ENCODE measurements around the gene ARPC2. TPM values are rescaled to one million over a fixed set of nuclear protein-coding genes. Genes with fewer than 3 reads are reported as not detected.

ARPC2 gene
- total RNA-seq, 1 donor from 2014 or later = 424 TPM

DNA sequence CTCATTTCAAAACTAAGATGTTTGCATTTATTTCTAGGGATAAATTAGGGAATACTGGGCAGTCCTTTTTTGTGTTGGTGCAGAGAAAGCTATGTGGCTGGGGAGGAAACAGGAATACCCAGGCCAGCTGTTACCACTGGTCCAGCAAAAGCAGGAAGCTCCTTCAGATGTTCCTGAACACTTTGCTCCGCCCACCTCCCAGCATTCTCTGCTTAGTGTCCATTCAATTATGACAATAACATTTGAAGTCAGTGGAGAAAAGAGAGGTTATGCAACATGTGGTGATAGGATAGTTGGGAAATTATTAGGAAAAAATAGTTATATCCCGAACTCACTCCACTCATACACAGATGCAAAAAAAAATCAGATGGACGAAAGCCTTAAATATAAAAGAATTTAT is 22.1 kb upstream of the ARPC2 start:
- no peaks in the 10 kb centered on the region for H3K9me3 Mint-ChIP-seq (ENCODE audit: low read depth)
- no peak for DNase-seq (ENCODE audit: low spot score)
- no peaks in the 10 kb centered on the region for H3K4me1 Mint-ChIP-seq (ENCODE audit: low read depth)
- no peak overlapping the region for H3K4me3 Mint-ChIP-seq (ENCODE audit: unreplicated experiment)
- no peaks in the 10 kb centered on the region for H3K36me3 Mint-ChIP-seq (ENCODE audit: low read depth)
- H3K27me3 Mint-ChIP-seq (ENCODE audit: low read depth) = peaks cover 14% of the 10 kb centered on the region
- H3K27ac Mint-ChIP-seq (ENCODE audit: unreplicated experiment) = no peak overlapping the region
- TF ChIP-seq, protein P1, sequence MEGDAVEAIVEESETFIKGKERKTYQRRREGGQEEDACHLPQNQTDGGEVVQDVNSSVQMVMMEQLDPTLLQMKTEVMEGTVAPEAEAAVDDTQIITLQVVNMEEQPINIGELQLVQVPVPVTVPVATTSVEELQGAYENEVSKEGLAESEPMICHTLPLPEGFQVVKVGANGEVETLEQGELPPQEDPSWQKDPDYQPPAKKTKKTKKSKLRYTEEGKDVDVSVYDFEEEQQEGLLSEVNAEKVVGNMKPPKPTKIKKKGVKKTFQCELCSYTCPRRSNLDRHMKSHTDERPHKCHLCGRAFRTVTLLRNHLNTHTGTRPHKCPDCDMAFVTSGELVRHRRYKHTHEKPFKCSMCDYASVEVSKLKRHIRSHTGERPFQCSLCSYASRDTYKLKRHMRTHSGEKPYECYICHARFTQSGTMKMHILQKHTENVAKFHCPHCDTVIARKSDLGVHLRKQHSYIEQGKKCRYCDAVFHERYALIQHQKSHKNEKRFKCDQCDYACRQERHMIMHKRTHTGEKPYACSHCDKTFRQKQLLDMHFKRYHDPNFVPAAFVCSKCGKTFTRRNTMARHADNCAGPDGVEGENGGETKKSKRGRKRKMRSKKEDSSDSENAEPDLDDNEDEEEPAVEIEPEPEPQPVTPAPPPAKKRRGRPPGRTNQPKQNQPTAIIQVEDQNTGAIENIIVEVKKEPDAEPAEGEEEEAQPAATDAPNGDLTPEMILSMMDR (IDR thresholded peaks at IDR 0.05) = no peak

DNA sequence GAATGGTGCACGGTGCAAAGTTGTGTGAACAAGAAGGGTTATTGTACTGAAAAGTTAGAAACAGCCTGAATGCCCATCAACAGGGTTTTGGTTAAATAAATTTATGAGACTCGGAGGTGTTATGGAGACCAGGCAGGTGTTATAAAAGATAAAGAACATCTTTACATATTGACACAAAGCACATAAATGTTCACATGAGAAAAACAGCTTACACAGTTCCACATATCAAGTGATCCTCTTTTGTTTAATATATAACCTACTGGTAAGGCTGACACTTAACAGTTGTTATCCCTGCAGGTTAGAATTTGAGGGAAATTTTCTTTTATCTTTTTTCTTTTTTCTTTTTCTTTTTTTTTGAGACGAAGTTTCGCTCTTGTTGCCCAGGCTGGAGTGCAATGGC is 20.0 kb upstream of the ARPC2 start:
- TF ChIP-seq, protein P1 (IDR thresholded peaks at IDR 0.05) = no peak
- H3K9me3 Mint-ChIP-seq (ENCODE audit: low read depth) = no peaks in the 10 kb centered on the region
- H3K4me1 Mint-ChIP-seq (ENCODE audit: low read depth) = no peaks in the 10 kb centered on the region
- no peak overlapping the region for H3K4me3 Mint-ChIP-seq (ENCODE audit: unreplicated experiment)
- peaks cover 22% of the 10 kb centered on the region for H3K27me3 Mint-ChIP-seq (ENCODE audit: low read depth)
- no peak overlapping the region for H3K27ac Mint-ChIP-seq (ENCODE audit: unreplicated experiment)
- DNase-seq (ENCODE audit: low spot score) = no peak
- H3K36me3 Mint-ChIP-seq (ENCODE audit: low read depth) = no peaks in the 10 kb centered on the region

DNA sequence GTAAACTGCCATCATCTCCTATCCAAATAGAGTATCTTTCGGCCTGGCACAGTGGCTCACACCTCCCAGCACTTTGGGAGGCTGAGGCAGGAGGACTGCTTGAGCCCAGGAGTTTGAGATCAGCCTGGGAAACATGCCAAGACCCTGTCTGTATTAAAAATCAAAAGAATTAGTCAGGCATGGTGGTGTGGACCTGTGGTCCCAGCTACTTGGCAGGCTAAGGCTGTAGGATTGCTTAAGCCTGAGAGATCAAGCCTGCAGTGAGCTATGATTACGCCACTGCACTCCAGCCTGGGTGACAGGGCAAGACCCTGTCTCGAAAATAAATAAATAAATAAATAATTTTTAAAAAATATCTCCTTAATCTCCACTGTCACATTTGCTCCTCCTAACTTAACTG is 14.7 kb upstream of the ARPC2 start:
- H3K4me3 Mint-ChIP-seq (ENCODE audit: unreplicated experiment) = no peak overlapping the region
- peaks cover 22% of the 10 kb centered on the region for H3K27me3 Mint-ChIP-seq (ENCODE audit: low read depth)
- DNase-seq (ENCODE audit: low spot score) = no peak
- H3K36me3 Mint-ChIP-seq (ENCODE audit: low read depth) = no peaks in the 10 kb centered on the region
- no peak overlapping the region for H3K27ac Mint-ChIP-seq (ENCODE audit: unreplicated experiment)
- H3K4me1 Mint-ChIP-seq (ENCODE audit: low read depth) = no peaks in the 10 kb centered on the region
- TF ChIP-seq, protein P1 (IDR thresholded peaks at IDR 0.05) = no peak
- no peaks in the 10 kb centered on the region for H3K9me3 Mint-ChIP-seq (ENCODE audit: low read depth)

DNA sequence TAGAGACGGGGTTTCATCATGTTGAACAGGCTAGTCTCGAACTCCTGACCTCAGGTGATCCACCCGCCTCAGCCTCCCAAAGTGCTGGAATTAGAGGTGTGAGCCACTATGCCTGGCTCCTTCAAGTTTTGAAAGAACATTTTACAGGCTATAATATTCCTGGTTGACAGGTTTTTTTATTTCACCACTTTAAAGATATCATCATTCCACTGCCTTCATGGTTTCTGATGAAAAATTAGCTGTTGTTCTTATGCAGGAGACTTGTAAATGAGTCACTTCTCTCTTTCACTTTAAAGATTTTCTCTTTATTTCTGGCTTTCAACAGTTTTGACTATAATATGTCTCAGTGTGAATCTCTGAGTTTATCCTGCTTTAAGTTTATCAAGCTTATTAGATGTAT is 7.9 kb upstream of the ARPC2 start:
- peaks cover 2% of the 10 kb centered on the region for H3K36me3 Mint-ChIP-seq (ENCODE audit: low read depth)
- H3K4me1 Mint-ChIP-seq (ENCODE audit: low read depth) = no peaks in the 10 kb centered on the region
- no peak for DNase-seq (ENCODE audit: low spot score)
- H3K27ac Mint-ChIP-seq (ENCODE audit: unreplicated experiment) = no peak overlapping the region
- peaks cover 12% of the 10 kb centered on the region for H3K27me3 Mint-ChIP-seq (ENCODE audit: low read depth)
- H3K9me3 Mint-ChIP-seq (ENCODE audit: low read depth) = peaks cover 9% of the 10 kb centered on the region
- no peak overlapping the region for H3K4me3 Mint-ChIP-seq (ENCODE audit: unreplicated experiment)
- TF ChIP-seq, protein P1 (IDR thresholded peaks at IDR 0.05) = no peak

DNA sequence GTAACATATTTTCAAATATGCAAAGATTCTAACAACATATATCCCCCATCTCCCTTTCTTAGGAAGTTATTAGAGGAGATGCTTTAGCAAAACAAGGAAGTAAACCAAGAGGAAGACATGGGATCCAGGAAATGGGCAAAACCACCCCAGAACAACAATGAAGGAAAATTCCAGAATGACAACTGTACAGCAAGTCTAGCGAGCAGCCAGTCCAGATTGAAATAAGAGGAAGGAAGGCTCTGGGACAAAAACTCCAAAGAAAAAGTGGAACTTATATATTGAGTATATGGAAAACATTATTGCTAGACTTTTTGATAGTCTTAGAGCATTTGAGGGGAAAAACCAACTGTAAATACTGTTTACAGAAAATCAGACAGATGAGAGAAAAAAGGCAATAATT is 2.9 kb upstream of the ARPC2 start:
- Mint-ChIP-seq H3K9me3 (ENCODE audit: low read depth) (peaks cover 8% of the 10 kb centered on the region), H3K27ac (ENCODE audit: unreplicated experiment) (no peak overlapping the region), H3K36me3 (ENCODE audit: low read depth) (peaks cover 2% of the 10 kb centered on the region), H3K27me3 (ENCODE audit: low read depth) (peaks cover 12% of the 10 kb centered on the region), H3K4me3 (ENCODE audit: unreplicated experiment) (no peak overlapping the region), H3K4me1 (ENCODE audit: low read depth) (peaks cover 12% of the 10 kb centered on the region)
- TF ChIP-seq, protein P1 (IDR thresholded peaks at IDR 0.05) = no peak
- DNase-seq (ENCODE audit: low spot score) = no peak
